SK-N-SH treated with all-trans-retinoic acid at 6 μM for 48 hours (cell line): ENCODE results near the gene TREH.
A peak's percentile ranks its signal among the peaks of the same experiment; 100 is the strongest.
"Not testable (repeated sequence)": the region's sequence is repeated elsewhere in the genome, so short reads cannot be mapped to it uniquely, and the experiment has no call there.

Experiments
- ATAC-seq: fragments of 200-7000 bp; cut with Tn5 transposase; 3 replicates; pipeline ENCODE4 v1.9.1; 2020; ENCODE audit warnings: mild to moderate bottlenecking, moderate library complexity
- CREB5 ChIP-seq: fragments of 250-450 bp; sonication (Bioruptor Pico); IDR thresholded peaks from 2 replicates; pipeline ENCODE4 v1.5.1; 2020; ENCODE audit warnings: low read depth, mild to moderate bottlenecking, moderate library complexity
- CSDC2 ChIP-seq: fragments of 250-450 bp; sonication (Bioruptor Pico); IDR thresholded peaks from 2 replicates; pipeline ENCODE4 v1.5.0; 2020; ENCODE audit warnings: mild to moderate bottlenecking, moderate library complexity
- ESRRG ChIP-seq: fragments of 250-450 bp; sonication (Bioruptor Pico); IDR thresholded peaks from 2 replicates; pipeline ENCODE4 v1.6.1; 2021; ENCODE audit warnings: mild to moderate bottlenecking
- GLIS3 ChIP-seq: fragments of 250-450 bp; sonication (Bioruptor Pico); IDR thresholded peaks from 2 replicates; pipeline ENCODE4 v1.5.0; 2020; ENCODE audit warnings: mild to moderate bottlenecking, moderate library complexity
- ISL1 ChIP-seq: fragments of 250-450 bp; sonication (Bioruptor Pico); IDR thresholded peaks from 2 replicates; pipeline ENCODE4 v2.1.2; 2022; ENCODE audit warnings: mild to moderate bottlenecking, moderate library complexity
- OSR1 ChIP-seq: fragments of 250-450 bp; sonication (Bioruptor Pico); IDR thresholded peaks from 2 replicates; pipeline ENCODE4 v1.8.0; 2022; ENCODE audit warnings: moderate library complexity, mild to moderate bottlenecking, inconsistent platforms
- PATZ1 ChIP-seq: fragments of 250-450 bp; sonication (Bioruptor Pico); IDR thresholded peaks from 2 replicates; pipeline ENCODE4 v1.8.0; 2020; ENCODE audit warnings: mild to moderate bottlenecking, moderate library complexity, borderline replicate concordance
- POU6F1 ChIP-seq: fragments of 250-450 bp; sonication (Bioruptor Pico); IDR thresholded peaks from 2 replicates; pipeline ENCODE4 v1.8.0; 2021; ENCODE audit warnings: low read depth, mild to moderate bottlenecking, moderate library complexity, borderline replicate concordance
- PPARA ChIP-seq: fragments of 250-450 bp; sonication (Bioruptor Pico); IDR thresholded peaks from 2 replicates; pipeline ENCODE4 v1.5.0; 2020; ENCODE audit warnings: mild to moderate bottlenecking, borderline replicate concordance
- RARB ChIP-seq: fragments of 250-450 bp; sonication (Bioruptor Pico); IDR thresholded peaks from 2 replicates; pipeline ENCODE4 v1.8.0; 2021; ENCODE audit warnings: mild to moderate bottlenecking, moderate library complexity
- SNAI2 ChIP-seq: fragments of 250-450 bp; sonication (Bioruptor Pico); IDR thresholded peaks from 2 replicates; pipeline ENCODE4 v1.5.0; 2020; ENCODE audit warnings: mild to moderate bottlenecking, moderate library complexity
- TCF4 ChIP-seq: fragments of 250-450 bp; sonication (Bioruptor Pico); IDR thresholded peaks from 2 replicates; pipeline ENCODE4 v1.8.0; 2021; ENCODE audit warnings: mild to moderate bottlenecking, moderate library complexity, borderline replicate concordance
- TOX ChIP-seq: fragments of 250-450 bp; sonication (Bioruptor Pico); IDR thresholded peaks from 2 replicates; pipeline ENCODE4 v1.8.0; 2021; ENCODE audit warnings: mild to moderate bottlenecking, moderate library complexity, borderline replicate concordance
- ZFP3 ChIP-seq: fragments of 250-450 bp; sonication (Bioruptor Pico); IDR thresholded peaks from 2 replicates; pipeline ENCODE4 v1.5.0; 2020; ENCODE audit warnings: mild to moderate bottlenecking, moderate library complexity
- ZFP30 ChIP-seq: fragments of 450-650 bp; formaldehyde crosslinking; IDR thresholded peaks from 2 replicates; pipeline ENCODE4 v1.5.0; 2022; ENCODE audit warnings: mild to moderate bottlenecking, moderate library complexity
- ZNF70 ChIP-seq: fragments of 450-650 bp; formaldehyde crosslinking; IDR thresholded peaks from 2 replicates; pipeline ENCODE4 v1.5.0; 2020; ENCODE audit warnings: mild to moderate bottlenecking, moderate library complexity
- ZNF8 ChIP-seq: fragments of 450-650 bp; formaldehyde crosslinking; IDR thresholded peaks from 2 replicates; pipeline ENCODE4 v1.5.0; 2020; ENCODE audit warnings: mild to moderate bottlenecking, moderate library complexity

TREH gene

GRCh38 chr11:118687906-118688305 lies 8.5 kb upstream of the TREH start (continued):
- TF ChIP-seq PATZ1 (no peak), PPARA (CRISPR knock-in tag) (no peak), SNAI2 (CRISPR knock-in tag) (no peak), OSR1 (no peak), RARB (CRISPR knock-in tag) (no peak), CSDC2 (CRISPR knock-in tag) (no peak), ISL1 (CRISPR knock-in tag) (no peak)

GRCh38 chr11:118684187-118684586 lies 4.7 kb upstream of the TREH start:
- no peak for ATAC-seq
- TF ChIP-seq PATZ1, result no peak
- TF ChIP-seq SNAI2 (CRISPR knock-in tag), result no peak
- TF ChIP-seq TCF4 (CRISPR knock-in tag), result no peak
- TF ChIP-seq ZNF70, result no peak
- no peak for TF ChIP-seq PPARA (CRISPR knock-in tag)
- TF ChIP-seq ISL1 (CRISPR knock-in tag), result no peak
- no peak for TF ChIP-seq ZFP30
- no peak for TF ChIP-seq ZNF8 (CRISPR knock-in tag)
- TF ChIP-seq GLIS3 (CRISPR knock-in tag), result no peak
- TF ChIP-seq CREB5 (CRISPR knock-in tag), result no peak
- no peak for TF ChIP-seq TOX
- TF ChIP-seq POU6F1 (CRISPR knock-in tag), result no peak

GRCh38 chr11:118682939-118683338 lies 3.5 kb upstream of the TREH start:
- ATAC-seq, result not testable (repeated sequence)

GRCh38 chr11:118682372-118682771 lies 2.9 kb upstream of the TREH start:
- no peak for ATAC-seq
- TF ChIP-seq PPARA (CRISPR knock-in tag) (no peak), ZFP3 (CRISPR knock-in tag) (no peak), TOX (no peak)
- TF ChIP-seq, all 23 proteins: peak for 0

GRCh38 chr11:118678908-118679307 lies 542 bp downstream of the TREH start:
- peak; percentile 40; the same call in 1 of the 3 replicates for ATAC-seq

- TF ChIP-seq TCF4 (CRISPR knock-in tag) (no peak), POU6F1 (CRISPR knock-in tag) (no peak), PATZ1 (no peak), GLIS3 (CRISPR knock-in tag) (no peak), PPARA (CRISPR knock-in tag) (no peak), ESRRG (CRISPR knock-in tag) (no peak)
- no peak for ATAC-seq
Measured at GRCh38 chr11:118677977-118678376, 1.5 kb downstream of the TREH start.
